Testis (tissue), 2 donors: Measurements from ENCODE around the gene DIS3L2.

Experiments
- POLR2A ChIP-seq: fragments of 450-650 bp; IDR thresholded peaks from one replicate; pipeline ENCODE4 v1.6.1; 2017; ENCODE audit warnings: antibody characterized with exemption, mild to moderate bottlenecking, moderate library complexity
- TF ChIP-seq, protein P1 (sequence below), 3 experiments: fragments of 450-650 bp in 2 of 3; fragments of 200-600 bp in 1 of 3; sonication (generic) in 1 of 3; IDR thresholded peaks; one replicate each; pipeline ENCODE4 v1.5.1; 2016 to 2019; ENCODE audit warnings: antibody characterized with exemption in 3 of 3, mild to moderate bottlenecking in 2 of 3, moderate library complexity in 1 of 3

DNA sequence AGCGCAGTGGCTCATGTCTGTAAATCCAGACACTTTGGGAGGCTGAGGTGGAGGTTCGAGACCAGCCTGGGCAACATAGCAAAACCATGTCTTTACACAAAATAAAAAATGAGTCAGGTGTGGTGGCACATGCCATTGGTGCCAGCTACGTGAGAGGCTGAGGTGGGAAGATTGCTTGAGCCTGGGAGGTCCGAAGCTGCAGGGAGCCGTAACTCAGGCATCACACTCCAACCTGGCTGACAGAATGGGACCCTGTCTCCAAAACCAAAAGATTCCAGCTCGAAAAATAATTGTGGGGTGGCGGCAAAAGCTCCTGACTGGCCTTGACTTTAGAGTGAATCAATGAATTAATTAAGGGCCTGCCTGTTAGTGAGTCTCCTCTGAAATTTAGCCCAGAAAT, 415.8 kb downstream of the DIS3L2 start:
- no peak for TF ChIP-seq POLR2A
- TF ChIP-seq, protein P1, sequence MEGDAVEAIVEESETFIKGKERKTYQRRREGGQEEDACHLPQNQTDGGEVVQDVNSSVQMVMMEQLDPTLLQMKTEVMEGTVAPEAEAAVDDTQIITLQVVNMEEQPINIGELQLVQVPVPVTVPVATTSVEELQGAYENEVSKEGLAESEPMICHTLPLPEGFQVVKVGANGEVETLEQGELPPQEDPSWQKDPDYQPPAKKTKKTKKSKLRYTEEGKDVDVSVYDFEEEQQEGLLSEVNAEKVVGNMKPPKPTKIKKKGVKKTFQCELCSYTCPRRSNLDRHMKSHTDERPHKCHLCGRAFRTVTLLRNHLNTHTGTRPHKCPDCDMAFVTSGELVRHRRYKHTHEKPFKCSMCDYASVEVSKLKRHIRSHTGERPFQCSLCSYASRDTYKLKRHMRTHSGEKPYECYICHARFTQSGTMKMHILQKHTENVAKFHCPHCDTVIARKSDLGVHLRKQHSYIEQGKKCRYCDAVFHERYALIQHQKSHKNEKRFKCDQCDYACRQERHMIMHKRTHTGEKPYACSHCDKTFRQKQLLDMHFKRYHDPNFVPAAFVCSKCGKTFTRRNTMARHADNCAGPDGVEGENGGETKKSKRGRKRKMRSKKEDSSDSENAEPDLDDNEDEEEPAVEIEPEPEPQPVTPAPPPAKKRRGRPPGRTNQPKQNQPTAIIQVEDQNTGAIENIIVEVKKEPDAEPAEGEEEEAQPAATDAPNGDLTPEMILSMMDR (IDR thresholded peaks at IDR 0.05) = no peak
